ENCODE results near the gene CRP. TPM values are rescaled to one million over a fixed set of nuclear protein-coding genes. Genes with fewer than 3 reads are reported as not detected.
A peak's percentile ranks its signal among the peaks of the same experiment; 100 is the strongest.

Gene CRP
- total and polyA plus RNA-seq, 2 of the 4 experiments (the other 2 are of a cell fraction) = not detected

DNA sequence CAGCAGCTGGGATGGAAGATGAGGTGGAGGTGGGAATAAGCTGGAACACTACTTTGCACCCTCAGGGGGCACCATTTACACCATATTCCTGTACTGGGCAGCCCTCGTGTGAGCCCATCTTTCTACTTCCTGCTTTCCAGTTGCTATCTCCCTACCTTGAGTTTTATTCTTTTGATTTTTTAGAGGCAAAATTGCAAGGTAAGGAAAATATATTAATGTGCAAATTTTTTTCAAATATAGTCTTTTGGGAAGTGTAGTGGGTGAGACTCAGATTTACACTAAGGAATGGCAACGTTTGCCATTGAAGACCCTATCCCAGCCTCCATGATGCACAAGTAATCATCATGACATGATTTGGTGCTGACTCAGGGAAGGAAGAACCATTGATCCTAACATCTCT is 35.2 kb upstream of the CRP start:
- no peak overlapping the region for H2BK20ac ChIP-seq (ENCODE audit: low read depth, low read length)
- H3K4ac ChIP-seq (ENCODE audit: low read depth, low read length) = no peak overlapping the region
- dilution Hi-C loops (cut with HindIII; ENCODE audit: low sequenced_read_pairs, unreplicated experiment) = no loop called here
- ATAC-seq (ENCODE audit: low read depth) (no peak), DNase-seq (no peak)
- no peak overlapping the region for H3K27ac ChIP-seq (ENCODE audit: insufficient read depth, low read length)
- in situ Hi-C loops (cut with MboI; ENCODE audit: low sequenced_read_pairs) = no loop called here
- H3K14ac ChIP-seq (replicated peaks; ENCODE audit: low read depth, low read length) = no peak overlapping the region
- H3K27me3 ChIP-seq (ENCODE audit: control insufficient read depth, insufficient read depth, low read length) = no peaks in the 10 kb centered on the region
- H3K4me3 ChIP-seq (ENCODE audit: insufficient read depth, low read depth, low read length) = no peak overlapping the region
- no peaks in the 10 kb centered on the region for H3K9me3 ChIP-seq (ENCODE audit: control insufficient read depth, insufficient read depth, low read length)
- H2AFZ ChIP-seq (replicated peaks; ENCODE audit: low read length, poor library complexity) = no peak overlapping the region
- H3K56ac ChIP-seq (ENCODE audit: extremely low read depth, insufficient read depth, low read length) = no peak overlapping the region
- H2AK5ac ChIP-seq (ENCODE audit: low read depth, low read length) = no peak overlapping the region
- H3K79me1 ChIP-seq (ENCODE audit: low read depth in 1 of 2, low read length in 2 of 2) = no peaks in the 10 kb centered on the region
- H4K8ac ChIP-seq (ENCODE audit: low read depth in 2 of 2, low read length in 2 of 2) = no peak overlapping the region
- WGBS, 2 experiments (ENCODE audit: extremely low coverage in 2 of 2, insufficient read length in 1 of 2) = no CpG with 5 or more reads among the region's 2 CpGs
- no peaks in the 10 kb centered on the region for H3K36me3 ChIP-seq (ENCODE audit: control insufficient read depth, insufficient read depth, low read length)
- H2AK9ac ChIP-seq (replicated peaks; ENCODE audit: low read depth, low read length, poor library complexity) = no peak overlapping the region
- no TSS peak for BruUV-seq (replicated peaks)
- ChIA-PET CTCF (no interaction called here), POLR2A (ENCODE audit: unreplicated experiment) (no interaction called here)
- no peak overlapping the region for H4K5ac ChIP-seq (ENCODE audit: low read depth, low read length)
- TF ChIP-seq, protein P1, sequence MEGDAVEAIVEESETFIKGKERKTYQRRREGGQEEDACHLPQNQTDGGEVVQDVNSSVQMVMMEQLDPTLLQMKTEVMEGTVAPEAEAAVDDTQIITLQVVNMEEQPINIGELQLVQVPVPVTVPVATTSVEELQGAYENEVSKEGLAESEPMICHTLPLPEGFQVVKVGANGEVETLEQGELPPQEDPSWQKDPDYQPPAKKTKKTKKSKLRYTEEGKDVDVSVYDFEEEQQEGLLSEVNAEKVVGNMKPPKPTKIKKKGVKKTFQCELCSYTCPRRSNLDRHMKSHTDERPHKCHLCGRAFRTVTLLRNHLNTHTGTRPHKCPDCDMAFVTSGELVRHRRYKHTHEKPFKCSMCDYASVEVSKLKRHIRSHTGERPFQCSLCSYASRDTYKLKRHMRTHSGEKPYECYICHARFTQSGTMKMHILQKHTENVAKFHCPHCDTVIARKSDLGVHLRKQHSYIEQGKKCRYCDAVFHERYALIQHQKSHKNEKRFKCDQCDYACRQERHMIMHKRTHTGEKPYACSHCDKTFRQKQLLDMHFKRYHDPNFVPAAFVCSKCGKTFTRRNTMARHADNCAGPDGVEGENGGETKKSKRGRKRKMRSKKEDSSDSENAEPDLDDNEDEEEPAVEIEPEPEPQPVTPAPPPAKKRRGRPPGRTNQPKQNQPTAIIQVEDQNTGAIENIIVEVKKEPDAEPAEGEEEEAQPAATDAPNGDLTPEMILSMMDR (conservative IDR thresholded peaks at IDR 0.05; ENCODE audit: low read depth, low read length) = no peak
- TF ChIP-seq MAFK (IDR thresholded peaks at IDR 0.05; ENCODE audit: low read depth, low read length) = peak; percentile 43
- no peak overlapping the region for H4K91ac ChIP-seq (ENCODE audit: insufficient read depth, low read depth, low read length)
- no peak overlapping the region for H3K9ac ChIP-seq (ENCODE audit: low read depth, low read length)
- no peak overlapping the region for H3K23ac ChIP-seq (ENCODE audit: low read depth, low read length)
- H3K18ac ChIP-seq (ENCODE audit: low read depth, low read length) = no peak overlapping the region
- no peaks in the 10 kb centered on the region for H4K20me1 ChIP-seq (ENCODE audit: insufficient read depth, low read length)
- H2BK120ac ChIP-seq (ENCODE audit: low read depth, low read length) = no peak overlapping the region
- no peaks in the 10 kb centered on the region for H3K4me1 ChIP-seq (ENCODE audit: control insufficient read depth, insufficient read depth, low read length)
- no peak overlapping the region for H3K4me2 ChIP-seq (ENCODE audit: low read depth, low read length)
- H2BK15ac ChIP-seq (ENCODE audit: low read depth, low read length) = no peak overlapping the region
- H2BK5ac ChIP-seq (ENCODE audit: low read depth, low read length, poor library complexity, severe bottlenecking) = no peak overlapping the region
- H3K9me1 ChIP-seq (ENCODE audit: insufficient read depth, low read length) = no peaks in the 10 kb centered on the region
- intact Hi-C loops (cut with micrococcal nuclease) = no loop called here

Measured in IMR-90 (cell line).